Fibroblast of skin of left quadriceps (primary cell): ENCODE data around the gene C9.
A peak's percentile ranks its signal among the peaks of the same experiment; 100 is the strongest.
"Not testable (repeated sequence)": the region's sequence is repeated elsewhere in the genome, so short reads cannot be mapped to it uniquely, and the experiment has no call there.

Experiments
- DNase-seq, 2 experiments: peaks; one replicate each; pipeline ENCODE4 v3.0.0-alpha.2; 2013; ENCODE audit warnings: low read depth in 2 of 2

C9 gene

GRCh38 chr5:39260095-39260494, 104.2 kb downstream of the C9 start:
- no peak for DNase-seq

DNA sequence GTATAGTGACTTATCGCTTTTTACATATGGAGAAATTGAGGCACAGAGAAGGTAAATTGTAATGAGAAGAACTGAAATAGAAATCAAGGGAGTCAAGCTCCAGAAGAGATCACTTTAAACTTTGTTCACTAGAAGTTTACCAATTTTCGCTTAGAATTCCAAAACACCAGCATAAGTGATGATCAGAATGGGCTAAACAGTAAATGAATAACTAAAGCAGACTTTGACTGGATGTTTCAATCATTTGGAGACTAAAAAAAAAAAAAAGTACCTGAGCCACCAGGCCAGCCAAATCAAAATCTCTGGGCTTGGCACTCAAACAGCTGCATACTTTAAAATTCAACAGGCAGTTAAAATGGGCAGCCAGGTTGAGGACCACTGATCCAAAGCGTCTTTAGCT, 106.7 kb downstream of the C9 start:
- DNase-seq = no peak

DNA sequence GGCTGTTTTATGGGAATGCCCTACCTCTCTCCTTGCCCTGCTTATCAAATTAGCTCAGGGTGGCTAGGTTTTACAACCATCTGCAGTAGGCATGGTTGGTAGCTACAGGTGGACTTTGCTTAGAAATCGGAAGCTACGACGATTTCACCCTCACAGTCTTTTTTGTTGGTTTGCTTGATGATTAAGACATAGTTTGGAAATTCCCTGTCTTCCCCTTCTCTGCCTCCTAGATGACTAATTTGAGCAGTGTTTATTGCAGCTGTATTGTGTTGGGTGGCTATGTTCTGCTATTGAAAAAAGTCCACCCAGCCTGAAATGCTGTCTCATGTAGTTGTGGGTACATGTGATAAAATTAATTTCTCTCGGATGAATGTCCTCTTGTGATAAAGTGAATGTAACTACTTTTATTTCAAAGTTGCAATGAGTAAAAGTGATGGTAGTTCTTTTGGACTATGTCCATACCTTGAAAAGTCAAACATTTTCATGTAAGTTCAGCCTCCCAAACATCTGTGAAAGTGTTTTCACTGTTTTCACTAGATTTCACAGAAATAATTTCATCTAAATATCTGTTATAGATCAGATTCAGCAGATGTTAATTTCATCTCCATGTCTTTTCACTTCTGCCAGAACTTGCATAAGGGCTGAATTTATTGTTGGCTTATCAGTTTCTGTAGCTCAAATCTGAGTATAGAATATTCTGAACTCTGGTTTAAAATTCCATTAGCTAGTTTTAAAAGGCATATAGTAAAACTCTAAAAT, 107.6 kb downstream of the C9 start:
- DNase-seq = peak; percentile 24 to 26

DNA sequence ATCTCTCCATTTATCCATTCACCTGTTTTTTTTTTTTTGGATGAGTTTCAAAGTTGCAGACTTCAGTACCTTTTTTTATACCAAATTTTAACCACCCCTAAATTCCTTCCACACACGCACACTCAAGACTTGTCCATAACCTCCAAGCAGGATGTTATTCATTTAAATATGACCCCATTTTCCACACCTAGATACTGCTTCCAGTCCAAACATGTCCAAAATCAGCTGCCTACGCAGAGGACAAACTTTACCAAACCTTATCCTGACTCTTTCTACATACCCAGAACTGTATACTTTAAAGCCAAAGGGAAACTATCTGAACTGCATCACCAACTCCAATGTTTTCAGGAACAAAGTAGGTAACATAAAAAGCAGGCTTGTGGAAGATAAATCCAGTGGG, 108.9 kb downstream of the C9 start:
- no peak for DNase-seq

GRCh38 chr5:39254671-39255070, 109.6 kb downstream of the C9 start:
- DNase-seq = no peak

- DNase-seq = peak in 1 of 2 experiments; percentile 3
Observed at GRCh38 chr5:39253196-39253595, 111.1 kb downstream of the C9 start.

GRCh38 chr5:39249564-39250274, 114.6 kb downstream of the C9 start:
- DNase-seq = no peak

GRCh38 chr5:39249069-39249468, 115.2 kb downstream of the C9 start:
- no peak for DNase-seq

- no peak for DNase-seq
Observed at GRCh38 chr5:39240750-39241149, 123.5 kb downstream of the C9 start.

GRCh38 chr5:39238366-39239105, 125.8 kb downstream of the C9 start:
- no peak for DNase-seq

DNA sequence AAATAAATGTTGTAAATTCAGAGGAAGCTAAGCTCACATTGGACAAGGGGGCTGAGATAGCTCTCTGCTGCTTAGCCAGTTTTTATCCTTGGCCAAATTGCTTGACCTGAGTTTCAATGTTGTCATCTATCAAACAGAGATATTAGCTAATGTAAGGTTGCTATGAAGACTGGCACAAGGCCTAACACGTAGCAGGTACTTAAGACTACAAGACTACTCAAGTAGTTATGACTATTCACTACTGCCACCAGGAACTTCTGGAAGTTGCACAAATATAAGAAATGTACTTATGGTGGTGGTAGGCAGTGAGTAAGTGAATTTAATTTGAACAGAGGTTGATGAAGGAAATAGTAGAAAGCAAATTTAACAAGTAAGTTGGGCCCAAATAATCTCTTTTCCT, 127.6 kb downstream of the C9 start:
- DNase-seq = no peak

GRCh38 chr5:39235648-39236047, 128.6 kb downstream of the C9 start:
- DNase-seq = no peak

GRCh38 chr5:39234494-39234893, 129.8 kb downstream of the C9 start:
- not testable (repeated sequence) for DNase-seq
